K562 (cell line): ENCODE measurements around the gene MGST1.

ENCODE experiments used
- CHD1 ChIP-seq: fragments of 200-600 bp; sonication (generic); IDR thresholded peaks from one replicate; pipeline ENCODE4 v1.6.1; 2012; ENCODE audit warnings: mild to moderate bottlenecking, moderate library complexity, low read length, inconsistent platforms
- EP300 ChIP-seq: IDR thresholded peaks from 2 replicates; pipeline ENCODE4 v1.6.1; 2012; ENCODE audit warnings: low read length, improper control_type of control experiment
- LEF1 ChIP-seq: fragments of 450-650 bp; IDR thresholded peaks from 2 replicates; pipeline ENCODE4 v1.6.1; 2016; ENCODE audit warnings: mild to moderate bottlenecking
- POLR2A ChIP-seq: fragments of 450-650 bp; conservative IDR thresholded peaks from 2 replicates; pipeline ENCODE4 v1.6.1; 2016
- TF ChIP-seq, protein P1 (sequence below), 2 experiments: IDR thresholded peaks in 1 of 2; conservative IDR thresholded peaks in 1 of 2; 2 replicates each; pipeline ENCODE4 v1.6.1; 2016; ENCODE audit warnings: low read depth in 2 of 2, mild to moderate bottlenecking in 1 of 2, missing compliant biosample characterization in 1 of 2, missing genetic modification characterization in 1 of 2, moderate library complexity in 1 of 2

DNA sequence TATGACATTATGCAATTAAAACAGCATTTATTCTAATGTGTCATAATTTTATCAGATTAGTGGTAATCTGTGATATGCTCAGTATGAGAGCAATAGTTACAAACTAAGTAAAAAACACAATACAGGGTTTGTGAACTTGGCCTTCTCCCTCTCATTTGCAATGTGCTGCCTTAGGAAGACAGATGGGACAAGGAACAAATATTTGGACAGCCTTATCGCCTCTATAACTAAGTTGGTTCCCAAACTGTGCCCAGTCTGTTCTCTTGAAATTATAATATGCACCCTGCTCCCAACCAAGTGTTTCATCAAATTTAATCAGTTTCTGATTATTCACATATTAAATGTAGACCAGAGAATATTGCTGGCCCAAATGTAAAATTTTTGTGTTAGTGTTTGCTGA is 22.7 kb downstream of the MGST1 start:
- TF ChIP-seq POLR2A: no peak
- TF ChIP-seq LEF1: no peak
- TF ChIP-seq, protein P1, sequence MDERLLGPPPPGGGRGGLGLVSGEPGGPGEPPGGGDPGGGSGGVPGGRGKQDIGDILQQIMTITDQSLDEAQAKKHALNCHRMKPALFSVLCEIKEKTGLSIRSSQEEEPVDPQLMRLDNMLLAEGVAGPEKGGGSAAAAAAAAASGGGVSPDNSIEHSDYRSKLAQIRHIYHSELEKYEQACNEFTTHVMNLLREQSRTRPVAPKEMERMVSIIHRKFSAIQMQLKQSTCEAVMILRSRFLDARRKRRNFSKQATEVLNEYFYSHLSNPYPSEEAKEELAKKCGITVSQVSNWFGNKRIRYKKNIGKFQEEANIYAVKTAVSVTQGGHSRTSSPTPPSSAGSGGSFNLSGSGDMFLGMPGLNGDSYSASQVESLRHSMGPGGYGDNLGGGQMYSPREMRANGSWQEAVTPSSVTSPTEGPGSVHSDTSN (CRISPR knock-in tag; IDR thresholded peaks at IDR 0.05; ENCODE audit: low read depth): no peak
- TF ChIP-seq, protein P1 (tag; conservative IDR thresholded peaks at IDR 0.05; ENCODE audit: low read depth): no peak
- no peak for TF ChIP-seq EP300
- TF ChIP-seq CHD1: no peak
